Loucy (cell line): Measurements from ENCODE around the gene TENM3.

Source experiments
- H2AFZ ChIP-seq: fragments of 200-600 bp; sonication (generic); 2 replicates; pipeline ENCODE4 v1.6.0; 2016; ENCODE audit warnings: antibody characterized with exemption, mild to moderate bottlenecking, low read length, moderate library complexity
- H3F3A ChIP-seq: fragments of 200-600 bp; 2 replicates; pipeline ENCODE4 v1.6.0; 2016; ENCODE audit warnings: antibody characterized with exemption, low read depth, mild to moderate bottlenecking
- H3K27me3 ChIP-seq: fragments of 200-600 bp; sonication (generic); 2 replicates; pipeline ENCODE4 v1.6.1; 2014; ENCODE audit warnings: low read length, mild to moderate bottlenecking; ENCODE audit not compliant: insufficient read depth, poor library complexity, severe bottlenecking
- H3K36me3 ChIP-seq: fragments of 200-600 bp; sonication (generic); 2 replicates; pipeline ENCODE4 v1.6.1; 2016; ENCODE audit warnings: low read length; ENCODE audit not compliant: insufficient read depth
- H3K4me1 ChIP-seq: fragments of 200-600 bp; sonication (generic); 2 replicates; pipeline ENCODE4 v1.5.1; 2014; ENCODE audit warnings: low read length, mild to moderate bottlenecking; ENCODE audit not compliant: insufficient read depth, poor library complexity, severe bottlenecking
- H3K4me2 ChIP-seq: fragments of 200-600 bp; sonication (generic); 2 replicates; pipeline ENCODE4 v1.6.0; 2014; ENCODE audit warnings: antibody characterized with exemption, low read length, low read depth, mild to moderate bottlenecking; ENCODE audit not compliant: poor library complexity, severe bottlenecking
- H3K4me3 ChIP-seq: fragments of 200-600 bp; sonication (generic); 2 replicates; pipeline ENCODE4 v1.5.1; 2014; ENCODE audit warnings: low read length, mild to moderate bottlenecking, mixed read lengths; ENCODE audit not compliant: poor library complexity, severe bottlenecking
- H3K79me2 ChIP-seq: fragments of 200-600 bp; sonication (generic); 2 replicates; pipeline ENCODE4 v1.6.1; 2014; ENCODE audit warnings: low read length; ENCODE audit not compliant: insufficient read depth
- H3K9ac ChIP-seq: fragments of 200-600 bp; sonication (generic); 2 replicates; pipeline ENCODE4 v1.6.0; 2014; ENCODE audit warnings: mild to moderate bottlenecking, low read depth, low read length, moderate library complexity; ENCODE audit not compliant: poor library complexity, severe bottlenecking
- H3K9me2 ChIP-seq: fragments of 200-600 bp; sonication (generic); replicated peaks from 2 replicates; pipeline ENCODE4 v1.6.1; 2016; ENCODE audit warnings: low read depth, low read length, mixed read lengths
- H3K9me3 ChIP-seq: fragments of 200-600 bp; sonication (generic); 2 replicates; pipeline ENCODE4 v1.6.1; 2014; ENCODE audit warnings: mild to moderate bottlenecking, antibody characterized with exemption, low read length, low read depth; ENCODE audit not compliant: insufficient read depth
- H4K20me1 ChIP-seq: fragments of 200-600 bp; sonication (generic); 2 replicates; pipeline ENCODE4 v1.6.0; 2014; ENCODE audit warnings: antibody characterized with exemption, low read length, mild to moderate bottlenecking; ENCODE audit not compliant: insufficient read depth, poor library complexity, severe bottlenecking
- CTCF ChIP-seq: fragments of 200-600 bp; sonication (generic); conservative IDR thresholded peaks from 2 replicates; pipeline ENCODE4 v1.5.1; 2014; ENCODE audit warnings: mild to moderate bottlenecking, antibody characterized with exemption, low read length
- EZH2phosphoT487 ChIP-seq: fragments of 200-600 bp; IDR thresholded peaks from 2 replicates; pipeline ENCODE4 v1.6.1; 2018; ENCODE audit warnings: antibody characterized with exemption, mild to moderate bottlenecking, moderate library complexity, borderline replicate concordance

The TENM3 gene

GRCh38 chr4:182827166-182827565, 584.0 kb downstream of the TENM3 start:
- no peaks in the 10 kb centered on the region for H3K36me3 ChIP-seq
- H2AFZ ChIP-seq, result no peak overlapping the region
- no peaks in the 10 kb centered on the region for H3K79me2 ChIP-seq
- H3K4me1 ChIP-seq, result no peaks in the 10 kb centered on the region
- no peaks in the 10 kb centered on the region for H4K20me1 ChIP-seq
- H3K4me3 ChIP-seq, result no peak overlapping the region
- no peaks in the 10 kb centered on the region for H3K27me3 ChIP-seq
- no peaks in the 10 kb centered on the region; the same call in 1 of the 2 replicates for H3K9me3 ChIP-seq
- H3F3A ChIP-seq, result no peaks in the 10 kb centered on the region
- H3K9me2 ChIP-seq, result no peaks in the 10 kb centered on the region
- no peak for TF ChIP-seq EZH2phosphoT487
- no peak for TF ChIP-seq CTCF
- no peak overlapping the region for H3K9ac ChIP-seq
- H3K4me2 ChIP-seq, result no peak overlapping the region

GRCh38 chr4:182827954-182828353, 584.8 kb downstream of the TENM3 start:
- Histone ChIP-seq H3K4me3 (no peak overlapping the region), H3K79me2 (no peaks in the 10 kb centered on the region), H4K20me1 (no peaks in the 10 kb centered on the region), H3K36me3 (no peaks in the 10 kb centered on the region), H3K9me3 (no peaks in the 10 kb centered on the region; the same call in 1 of the 2 replicates), H2AFZ (no peak overlapping the region), H3K4me2 (no peak overlapping the region), H3K4me1 (no peaks in the 10 kb centered on the region), H3K9me2 (no peaks in the 10 kb centered on the region), H3F3A (no peaks in the 10 kb centered on the region), H3K9ac (no peak overlapping the region), H3K27me3 (no peaks in the 10 kb centered on the region)
- TF ChIP-seq CTCF (no peak), EZH2phosphoT487 (no peak)

- Histone ChIP-seq H3K4me1 (no peaks in the 10 kb centered on the region), H3K9ac (no peak overlapping the region), H3K36me3 (no peaks in the 10 kb centered on the region), H3K9me3 (no peaks in the 10 kb centered on the region; the same call in 1 of the 2 replicates), H3K4me3 (no peak overlapping the region), H3K9me2 (no peaks in the 10 kb centered on the region), H2AFZ (no peak overlapping the region), H4K20me1 (no peaks in the 10 kb centered on the region), H3K27me3 (no peaks in the 10 kb centered on the region), H3K4me2 (no peak overlapping the region), H3F3A (no peaks in the 10 kb centered on the region), H3K79me2 (no peaks in the 10 kb centered on the region)
- TF ChIP-seq CTCF, result no peak
- TF ChIP-seq EZH2phosphoT487, result no peak
Observed at GRCh38 chr4:182828360-182829025, 585.3 kb downstream of the TENM3 start.
